GM21737 (cell line): ENCODE measurements around the gene LYPLAL1.

ENCODE experiments used
- ATAC-seq: cut with Tn5 transposase; IDR thresholded peaks from one replicate; pipeline ENCODE4 v1.9.1; 2021; ENCODE audit warnings: mild to moderate bottlenecking, moderate library complexity; ENCODE audit not compliant: unreplicated experiment

Gene LYPLAL1

GRCh38 chr1:219173758-219174459 is at the start of gene LYPLAL1:
Gene LYPLAL1, plus strand, starts transcription at chr1:219173878. Its CDS starts 13 bp downstream, at chr1:219173891.
- peak; percentile 60 for ATAC-seq

- no peak for ATAC-seq
Observed at GRCh38 chr1:219124163-219124562, 49.5 kb upstream of the LYPLAL1 start.

- ATAC-seq = no peak
Observed at GRCh38 chr1:219125342-219125741, 48.3 kb upstream of the LYPLAL1 start.

GRCh38 chr1:219126377-219126776 is 47.3 kb upstream of the LYPLAL1 start:
- no peak for ATAC-seq

- no peak for ATAC-seq
Observed at GRCh38 chr1:219128957-219129356, 44.7 kb upstream of the LYPLAL1 start.

GRCh38 chr1:219130366-219130935 is 43.2 kb upstream of the LYPLAL1 start:
- no peak for ATAC-seq

GRCh38 chr1:219132939-219133338 is 40.7 kb upstream of the LYPLAL1 start:
- ATAC-seq = no peak

GRCh38 chr1:219138747-219139146 is 34.9 kb upstream of the LYPLAL1 start:
- ATAC-seq = no peak

- no peak for ATAC-seq
Observed at GRCh38 chr1:219140303-219140877, 33.3 kb upstream of the LYPLAL1 start.

GRCh38 chr1:219143735-219144134 is 29.9 kb upstream of the LYPLAL1 start:
- no peak for ATAC-seq

- ATAC-seq = no peak
Observed at GRCh38 chr1:219144658-219145315, 28.9 kb upstream of the LYPLAL1 start.

GRCh38 chr1:219147571-219148019 is 26.1 kb upstream of the LYPLAL1 start:
- no peak for ATAC-seq

GRCh38 chr1:219149009-219149577 is 24.6 kb upstream of the LYPLAL1 start:
- ATAC-seq = no peak

- no peak for ATAC-seq
Observed at GRCh38 chr1:219149953-219150352, 23.7 kb upstream of the LYPLAL1 start.

- ATAC-seq = no peak
Observed at GRCh38 chr1:219150913-219151312, 22.8 kb upstream of the LYPLAL1 start.

- ATAC-seq = no peak
Observed at GRCh38 chr1:219151467-219151866, 22.2 kb upstream of the LYPLAL1 start.

GRCh38 chr1:219152751-219153150 is 20.9 kb upstream of the LYPLAL1 start:
- no peak for ATAC-seq

GRCh38 chr1:219153723-219154122 is 20.0 kb upstream of the LYPLAL1 start:
- no peak for ATAC-seq

- ATAC-seq = no peak
Observed at GRCh38 chr1:219155135-219155534, 18.5 kb upstream of the LYPLAL1 start.

GRCh38 chr1:219159946-219160645 is 13.6 kb upstream of the LYPLAL1 start:
- no peak for ATAC-seq

- no peak for ATAC-seq
Observed at GRCh38 chr1:219160967-219161366, 12.7 kb upstream of the LYPLAL1 start.
